Neutrophil (primary cell): Measurements from ENCODE around the gene DCC.

ENCODE experiments used
- H3K27ac ChIP-seq: fragments of 200-600 bp; sonication (generic); 2 replicates; pipeline ENCODE4 v1.5.1; 2016; ENCODE audit warnings: mild to moderate bottlenecking, moderate library complexity
- H3K27me3 ChIP-seq: fragments of 200-600 bp; sonication (generic); 2 replicates; pipeline ENCODE4 v1.6.0; 2016; ENCODE audit warnings: mild to moderate bottlenecking
- H3K36me3 ChIP-seq: fragments of 200-600 bp; sonication (generic); 2 replicates; pipeline ENCODE4 v1.5.1; 2017
- H3K4me1 ChIP-seq, 2 experiments: fragments of 200-600 bp in 1 of 2; sonication (generic) in 1 of 2; 1 replicate in 1 of 2; 2 replicates in 1 of 2; pipeline versions ENCODE4 v1.5.1 to v1.6.1; 2013 to 2016; ENCODE audit warnings: low read depth in 1 of 2, low read length in 1 of 2, mild to moderate bottlenecking in 1 of 2, moderate library complexity in 1 of 2; ENCODE audit not compliant: control insufficient read depth in 1 of 2, insufficient read depth in 1 of 2
- H3K4me3 ChIP-seq, 2 experiments: fragments of 200-600 bp in 1 of 2; sonication (generic) in 1 of 2; 1 replicate in 1 of 2; 2 replicates in 1 of 2; pipeline ENCODE4 v1.5.1; 2013 to 2016; ENCODE audit warnings: low read depth in 1 of 2, low read length in 1 of 2, mild to moderate bottlenecking in 1 of 2, moderate library complexity in 1 of 2
- H3K9me3 ChIP-seq: fragments of 200-600 bp; sonication (generic); 2 replicates; pipeline ENCODE4 v1.5.1; 2016
- CTCF ChIP-seq: fragments of 200-600 bp; sonication (generic); IDR thresholded peaks from 2 replicates; pipeline ENCODE4 v1.5.1; 2016; ENCODE audit warnings: antibody characterized with exemption

Gene DCC

GRCh38 chr18:52937840-52938239 is 597.8 kb downstream of the DCC start:
- H3K4me1 ChIP-seq, result no peaks in the 10 kb centered on the region
- H3K27me3 ChIP-seq, result no peaks in the 10 kb centered on the region
- H3K27ac ChIP-seq, result no peak overlapping the region
- no peaks in the 10 kb centered on the region for H3K9me3 ChIP-seq
- no peak overlapping the region for H3K4me3 ChIP-seq
- TF ChIP-seq CTCF, result no peak
- H3K36me3 ChIP-seq, result no peaks in the 10 kb centered on the region

GRCh38 chr18:52945552-52945951 is 605.6 kb downstream of the DCC start:
- H3K36me3 ChIP-seq, result no peaks in the 10 kb centered on the region
- TF ChIP-seq CTCF, result no peak
- H3K4me3 ChIP-seq, result no peak overlapping the region
- no peaks in the 10 kb centered on the region for H3K9me3 ChIP-seq
- H3K4me1 ChIP-seq, result no peaks in the 10 kb centered on the region
- no peaks in the 10 kb centered on the region for H3K27me3 ChIP-seq
- H3K27ac ChIP-seq, result no peak overlapping the region

GRCh38 chr18:52948868-52949444 is 609.0 kb downstream of the DCC start:
- no peak for TF ChIP-seq CTCF
- no peaks in the 10 kb centered on the region for H3K4me1 ChIP-seq
- no peak overlapping the region for H3K4me3 ChIP-seq
- H3K27me3 ChIP-seq, result no peaks in the 10 kb centered on the region
- H3K36me3 ChIP-seq, result no peaks in the 10 kb centered on the region
- H3K9me3 ChIP-seq, result no peaks in the 10 kb centered on the region
- H3K27ac ChIP-seq, result no peak overlapping the region

GRCh38 chr18:52950155-52950554 is 610.2 kb downstream of the DCC start:
- TF ChIP-seq CTCF, result no peak
- no peak overlapping the region for H3K27ac ChIP-seq
- H3K4me3 ChIP-seq, result no peak overlapping the region
- no peaks in the 10 kb centered on the region for H3K36me3 ChIP-seq
- no peaks in the 10 kb centered on the region for H3K9me3 ChIP-seq
- no peaks in the 10 kb centered on the region for H3K27me3 ChIP-seq
- H3K4me1 ChIP-seq, result no peaks in the 10 kb centered on the region

- no peak for TF ChIP-seq CTCF
- no peaks in the 10 kb centered on the region for H3K9me3 ChIP-seq
- no peaks in the 10 kb centered on the region for H3K36me3 ChIP-seq
- H3K4me1 ChIP-seq, result no peaks in the 10 kb centered on the region
- H3K4me3 ChIP-seq, result no peak overlapping the region
- no peak overlapping the region for H3K27ac ChIP-seq
- H3K27me3 ChIP-seq, result no peaks in the 10 kb centered on the region
Observed at GRCh38 chr18:52953387-52953786, 613.4 kb downstream of the DCC start.

GRCh38 chr18:52963481-52963880 is 623.5 kb downstream of the DCC start:
- Histone ChIP-seq H3K4me3 (no peak overlapping the region), H3K27me3 (no peaks in the 10 kb centered on the region), H3K27ac (no peak overlapping the region), H3K4me1 (no peaks in the 10 kb centered on the region), H3K9me3 (no peaks in the 10 kb centered on the region), H3K36me3 (no peaks in the 10 kb centered on the region)
- TF ChIP-seq CTCF, result no peak
